Progenitor cell of endocrine pancreas (in vitro differentiated cells): ENCODE data around the gene PREP. TPM values are rescaled to one million over a fixed set of nuclear protein-coding genes. Genes with fewer than 3 reads are reported as not detected.
"Not testable (repeated sequence)": the region's sequence is repeated elsewhere in the genome, so short reads cannot be mapped to it uniquely, and the experiment has no call there.

Experiments used
- DNase-seq: peaks from one replicate; pipeline ENCODE4 v3.0.0; 2021; ENCODE audit warnings: low spot score; ENCODE audit not compliant: unreplicated experiment
- H3K27ac Mint-ChIP-seq: 2 replicates; pipeline ENCODE4 v1.8.0; 2021; ENCODE audit warnings: mild to moderate bottlenecking, moderate library complexity, mixed read lengths
- H3K27me3 Mint-ChIP-seq: 2 replicates; pipeline ENCODE4 v1.8.0; 2021; ENCODE audit warnings: mixed read lengths
- H3K36me3 Mint-ChIP-seq: 2 replicates; pipeline ENCODE4 v1.8.0; 2022; ENCODE audit warnings: mixed read lengths; ENCODE audit not compliant: insufficient read depth
- H3K4me1 Mint-ChIP-seq: 2 replicates; pipeline ENCODE4 v1.8.0; 2021; ENCODE audit warnings: low read depth, mixed read lengths
- H3K4me3 Mint-ChIP-seq: 2 replicates; pipeline ENCODE4 v1.8.0; 2021; ENCODE audit warnings: low read depth, mild to moderate bottlenecking, moderate library complexity, mixed read lengths
- H3K9me3 Mint-ChIP-seq: 2 replicates; pipeline ENCODE4 v1.8.0; 2021; ENCODE audit warnings: low read depth, mixed read lengths
- CTCF ChIP-seq: fragments of 200-600 bp; sonication (generic); IDR thresholded peaks from one replicate; pipeline ENCODE4 v1.5.0; 2021; ENCODE audit warnings: antibody characterized with exemption, mild to moderate bottlenecking; ENCODE audit not compliant: unreplicated experiment
- total RNA-seq: library from RNA; stranded (reverse); gene quantifications from 2 replicates; pipeline ENCODE4 v1.2.1, GENCODE V29; 2021

PREP gene
- total RNA-seq, 1 donor from 2014 or later, result 43.3 TPM

- no peaks in the 10 kb centered on the region for H3K27me3 Mint-ChIP-seq
- H3K9me3 Mint-ChIP-seq, result peaks cover 3% of the 10 kb centered on the region
- no peak overlapping the region for H3K27ac Mint-ChIP-seq
- H3K36me3 Mint-ChIP-seq, result peaks cover 1% of the 10 kb centered on the region
- H3K4me1 Mint-ChIP-seq, result peaks cover 11% of the 10 kb centered on the region
- H3K4me3 Mint-ChIP-seq, result no peak overlapping the region
- no peak for TF ChIP-seq CTCF
- no peak for DNase-seq
Observed at GRCh38 chr6:105251689-105252088, 151.2 kb downstream of the PREP start.

- peaks cover 3% of the 10 kb centered on the region for H3K9me3 Mint-ChIP-seq
- H3K4me3 Mint-ChIP-seq, result no peak overlapping the region
- H3K27me3 Mint-ChIP-seq, result no peaks in the 10 kb centered on the region
- H3K27ac Mint-ChIP-seq, result no peak overlapping the region
- H3K36me3 Mint-ChIP-seq, result peaks cover 1% of the 10 kb centered on the region
- TF ChIP-seq CTCF, result no peak
- DNase-seq, result no peak
- peaks cover 8% of the 10 kb centered on the region for H3K4me1 Mint-ChIP-seq
Observed at GRCh38 chr6:105250533-105250932, 152.3 kb downstream of the PREP start.

GRCh38 chr6:105243487-105243886 is 159.4 kb downstream of the PREP start:
- H3K27ac Mint-ChIP-seq, result no peak overlapping the region
- no peak for DNase-seq

DNA sequence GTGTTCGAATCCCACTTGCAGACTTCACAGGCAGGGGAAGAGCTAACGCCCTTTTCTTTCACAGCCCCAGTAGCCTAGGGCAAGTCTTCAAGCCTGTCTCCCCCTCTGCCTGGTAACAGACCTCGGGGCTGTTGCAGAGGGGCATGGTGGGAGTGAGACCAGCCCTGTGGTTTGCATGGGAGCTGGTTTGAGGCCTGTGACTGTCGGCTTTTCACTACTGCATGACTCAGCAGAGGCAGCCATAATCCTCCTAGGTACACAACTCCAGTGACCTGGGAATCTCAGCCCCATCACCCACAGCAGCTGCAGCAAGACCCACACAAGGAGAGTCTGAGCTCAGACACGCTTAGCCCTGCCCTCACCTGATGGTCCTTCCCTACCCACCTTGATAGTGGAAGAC is 167.7 kb downstream of the PREP start:
- no peak overlapping the region for H3K4me3 Mint-ChIP-seq
- no peak for TF ChIP-seq CTCF
- peaks cover 32% of the 10 kb centered on the region for H3K9me3 Mint-ChIP-seq
- no peaks in the 10 kb centered on the region for H3K27me3 Mint-ChIP-seq
- no peaks in the 10 kb centered on the region for H3K4me1 Mint-ChIP-seq
- peaks cover 4% of the 10 kb centered on the region for H3K36me3 Mint-ChIP-seq
- DNase-seq, result no peak
- no peak overlapping the region for H3K27ac Mint-ChIP-seq

More at GRCh38 chr6:105243487-105243886, 159.4 kb downstream of the PREP start:
- Mint-ChIP-seq H3K4me3 (no peak overlapping the region), H3K9me3 (peaks cover 8% of the 10 kb centered on the region), H3K27me3 (no peaks in the 10 kb centered on the region), H3K36me3 (no peaks in the 10 kb centered on the region), H3K4me1 (no peaks in the 10 kb centered on the region)
- no peak for TF ChIP-seq CTCF

- DNase-seq, H3K36me3 Mint-ChIP-seq, H3K27me3 Mint-ChIP-seq, H3K27ac Mint-ChIP-seq, H3K4me3 Mint-ChIP-seq, H3K4me1 Mint-ChIP-seq: not testable (repeated sequence)
- peaks cover 16% of the 10 kb centered on the region for H3K9me3 Mint-ChIP-seq
Observed at GRCh38 chr6:105231771-105232170, 171.1 kb downstream of the PREP start.

Other genes starting within 250 kb of the PREP start
- gene POPDC3, start 223.1 kb downstream of the PREP start, total RNA-seq, result 1.3 and 2.3 TPM in 2 replicates